Endothelial cell of umbilical vein (primary cell): ENCODE data around the gene GNG8. TPM values are rescaled to one million over a fixed set of nuclear protein-coding genes. Genes with fewer than 3 reads are reported as not detected.

ENCODE experiments used
- BruUV-seq: library from RNA; stranded (reverse); fragments of 400-500 nt; replicated peaks from 2 replicates; lab custom pipeline; 2021; lab: Mats Ljungman, UMichigan
- CTCF ChIA-PET: fragments of 300-600, 350-600 bp; sonication (Branson Sonifier 250); formaldehyde crosslinking; loops from one replicate; lab custom pipeline; 2021; ENCODE audit warnings: antibody characterized with exemption, inconsistent platforms; lab: Charles Lee
- POLR2A ChIA-PET: fragments of 300-600, 350-600 bp; sonication (Branson Sonifier 250); formaldehyde crosslinking; loops from one replicate; lab custom pipeline; 2021; ENCODE audit warnings: antibody characterized with exemption, inconsistent platforms; lab: Charles Lee
- DNase-seq: peaks from one replicate; pipeline ENCODE4 v3.0.0-alpha.2; 2011; ENCODE audit warnings: low read depth, low spot score
- FAIRE-seq: peaks from 2 replicates; lab custom pipeline; 2011; peaks lifted over from hg19 to GRCh38; lab: Jason Lieb, UNC
- H2AFZ ChIP-seq: 2 replicates; pipeline ENCODE4 v1.6.0; 2012; ENCODE audit warnings: low read depth, low read length, control low read depth, inconsistent platforms
- H3K27ac ChIP-seq: 2 replicates; pipeline ENCODE4 v1.5.1; 2011; ENCODE audit warnings: low read depth, mild to moderate bottlenecking, control low read depth, low read length, moderate library complexity; ENCODE audit not compliant: insufficient read depth
- H3K27me3 ChIP-seq, 2 experiments: 2 replicates each; pipeline versions ENCODE4 v1.6.0 to v1.6.1; 2011; ENCODE audit warnings: low read length in 2 of 2, mixed read lengths in 1 of 2; ENCODE audit not compliant: control insufficient read depth in 2 of 2, insufficient read depth in 2 of 2
- H3K36me3 ChIP-seq, 2 experiments: 2 replicates in 1 of 2; 3 replicates in 1 of 2; pipeline ENCODE4 v1.5.1; 2011; ENCODE audit warnings: low read length in 2 of 2, mild to moderate bottlenecking in 1 of 2, moderate library complexity in 1 of 2; ENCODE audit not compliant: control insufficient read depth in 2 of 2, insufficient read depth in 2 of 2; ENCODE audit errors: extremely low read depth in 1 of 2
- H3K4me1 ChIP-seq: 3 replicates; pipeline ENCODE4 v1.5.1; 2011; ENCODE audit warnings: mild to moderate bottlenecking, low read length; ENCODE audit not compliant: control insufficient read depth, insufficient read depth; ENCODE audit errors: extremely low read depth
- H3K4me2 ChIP-seq: 2 replicates; pipeline ENCODE4 v1.6.1; 2011; ENCODE audit warnings: low read length, control low read depth, mixed read lengths; ENCODE audit not compliant: insufficient read depth
- H3K4me3 ChIP-seq, 3 experiments: fragments of 200-600 bp in 1 of 3; sonication (generic), shearing (Covaris generic) in 1 of 3; replicated peaks in 1 of 3; 2 replicates each; pipeline ENCODE4 v1.5.1; 2011 to 2016; ENCODE audit warnings: control low read depth in 3 of 3, low read length in 3 of 3, mild to moderate bottlenecking in 2 of 3, inconsistent platforms in 1 of 3, low read depth in 1 of 3, moderate library complexity in 1 of 3; ENCODE audit not compliant: insufficient read depth in 1 of 3
- H3K79me2 ChIP-seq: 2 replicates; pipeline ENCODE4 v1.6.0; 2012; ENCODE audit warnings: low read length, inconsistent platforms; ENCODE audit not compliant: control insufficient read depth, insufficient read depth
- H3K9ac ChIP-seq: replicated peaks from 2 replicates; pipeline ENCODE3; 2011; ENCODE audit warnings: low read length, control low read depth; ENCODE audit not compliant: insufficient read depth; ENCODE audit errors: extremely low read depth
- H3K9me1 ChIP-seq: replicated peaks from 3 replicates; pipeline ENCODE4 v1.6.0; 2011; ENCODE audit warnings: mild to moderate bottlenecking, low read length; ENCODE audit not compliant: control insufficient read depth, insufficient read depth; ENCODE audit errors: extremely low read depth
- H3K9me3 ChIP-seq: replicated peaks from 2 replicates; pipeline ENCODE4 v1.5.1; 2012; ENCODE audit warnings: low read length, inconsistent platforms; ENCODE audit not compliant: control insufficient read depth, insufficient read depth
- H4K20me1 ChIP-seq: replicated peaks from 2 replicates; pipeline ENCODE3; 2011; ENCODE audit warnings: mild to moderate bottlenecking, low read length; ENCODE audit not compliant: control insufficient read depth, insufficient read depth; ENCODE audit errors: extremely low read depth
- EZH2 ChIP-seq: IDR thresholded peaks from 2 replicates; pipeline ENCODE4 v1.6.1; 2012; ENCODE audit warnings: borderline replicate concordance, low read depth, mild to moderate bottlenecking, moderate library complexity, low read length, inconsistent platforms; ENCODE audit not compliant: severe bottlenecking
- FOS ChIP-seq: IDR thresholded peaks from 2 replicates; pipeline ENCODE4 v1.6.1; 2011; ENCODE audit warnings: mild to moderate bottlenecking, low read length, moderate library complexity, borderline replicate concordance; ENCODE audit not compliant: insufficient read depth
- GATA2 ChIP-seq: IDR thresholded peaks from 2 replicates; pipeline ENCODE4 v1.7.0; 2011; ENCODE audit warnings: low read depth, mild to moderate bottlenecking, moderate library complexity, mixed read lengths, low read length; ENCODE audit not compliant: insufficient read length, insufficient read depth
- JUN ChIP-seq: IDR thresholded peaks from 2 replicates; pipeline ENCODE4 v1.6.1; 2011; ENCODE audit warnings: borderline replicate concordance, low read depth; ENCODE audit not compliant: insufficient read length, insufficient read depth
- MYC ChIP-seq: IDR thresholded peaks from one replicate; pipeline ENCODE4 v1.6.1; 2011; ENCODE audit warnings: mild to moderate bottlenecking, low read depth, low read length
- POLR2A ChIP-seq: IDR thresholded peaks from 2 replicates; pipeline ENCODE4 v1.6.1; 2012; ENCODE audit warnings: low read depth, mild to moderate bottlenecking, control low read depth, low read length
- POLR2AphosphoS5 ChIP-seq: IDR thresholded peaks from 2 replicates; pipeline ENCODE4 v1.6.1; 2012; ENCODE audit warnings: low read depth, mild to moderate bottlenecking, control low read depth, low read length, moderate library complexity; ENCODE audit not compliant: insufficient read depth
- dilution Hi-C: fragments of 300-500 bp; cut with MboI; formaldehyde crosslinking; loops from one replicate; pipeline ENCODE4 v1.15.0; 2019; ENCODE audit warnings: low sequenced_read_pairs; ENCODE audit not compliant: extremely low pct_ligation_motif_present
- intact Hi-C: fragments of 100-400 bp; cut with micrococcal nuclease; formaldehyde crosslinking; loops from one replicate; pipeline ENCODE4 v1.10.0; 2022
- polyA plus RNA-seq, 4 experiments: library from polyadenylated mRNA; depleted of rRNA in 3 of 4; stranded (reverse) in 3 of 4; unstranded in 1 of 4; fragments of >200 nt; gene quantifications; 2 replicates each; pipeline versions ENCODE4 v1.2.1 to v1.2.3, GENCODE V29; 2011 to 2012; ENCODE audit warnings: missing spikeins in 1 of 4
- total RNA-seq: library from RNA; stranded (reverse); gene quantifications from 2 replicates; pipeline ENCODE4 v1.2.3, GENCODE V29; 2021
- TF ChIP-seq, protein P1 (sequence below): IDR thresholded peaks from 2 replicates; pipeline ENCODE4 v1.6.1; 2011; ENCODE audit not compliant: insufficient read depth, insufficient read length
- TF ChIP-seq, protein P2 (sequence below), 2 donors: IDR thresholded peaks; 1 replicate in 1 of 2; 2 replicates in 1 of 2; pipeline ENCODE4 v1.5.1; 2011; ENCODE audit warnings: low read length in 2 of 2, mild to moderate bottlenecking in 2 of 2, moderate library complexity in 2 of 2, control low read depth in 1 of 2, inconsistent platforms in 1 of 2, low read depth in 1 of 2; ENCODE audit not compliant: insufficient read depth in 1 of 2; ENCODE audit errors: extremely low read depth in 1 of 2

GNG8 gene
- total and polyA plus RNA-seq, 2 donors (not counting 3 experiments of a cell fraction or from before 2014, with no cell fraction given), result not detected

DNA sequence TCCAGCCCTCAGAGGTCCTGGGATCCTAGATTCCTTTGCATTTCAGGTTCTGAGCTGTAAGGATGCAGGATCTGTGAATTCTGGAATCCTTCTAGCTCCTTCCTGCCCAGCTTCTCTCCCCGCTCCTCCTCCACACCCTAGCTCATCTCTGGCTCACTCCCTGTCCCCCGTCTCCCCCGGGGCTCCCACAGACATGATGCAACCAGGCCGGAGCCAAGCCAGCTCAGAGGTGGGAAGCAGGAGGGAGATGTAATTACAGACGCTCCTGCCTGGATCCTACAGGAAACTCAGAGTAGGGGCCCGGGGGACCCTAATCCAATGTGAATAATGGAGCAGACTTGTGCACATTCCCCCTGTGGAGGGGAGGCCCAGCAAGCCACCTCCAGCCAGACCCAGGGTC is 4.5 kb downstream of the GNG8 start:
- H3K9ac ChIP-seq, result no peak overlapping the region
- H3K9me1 ChIP-seq, result no peaks in the 10 kb centered on the region
- no peak overlapping the region for H3K4me3 ChIP-seq
- no peaks in the 10 kb centered on the region for H4K20me1 ChIP-seq
- ChIA-PET CTCF (interaction anchor here (1.5 to 5.1 kb wide), 4 partner anchors 14 to 30 kb away, joined by 4 to 39 read pairs (median 25); partner anchors contain the start of gene DACT3), POLR2A (no interaction called here)
- H3K27me3 ChIP-seq, result peaks cover 0 to 9% of the 10 kb centered on the region in 2 experiments
- no peak for DNase-seq
- H3K79me2 ChIP-seq, result no peaks in the 10 kb centered on the region
- intact Hi-C loops (no loop called here), dilution Hi-C loops (no loop called here)
- no TSS peak for BruUV-seq
- H3K4me2 ChIP-seq, result no peak overlapping the region
- H3K4me1 ChIP-seq, result peaks cover 2% of the 10 kb centered on the region
- no peak for FAIRE-seq
- no peak overlapping the region for H3K27ac ChIP-seq
- H3K9me3 ChIP-seq, result no peaks in the 10 kb centered on the region
- TF ChIP-seq POLR2AphosphoS5 (no peak), POLR2A (no peak), EZH2 (no peak), FOS (no peak), JUN (no peak), MYC (no peak), GATA2 (no peak)
- TF ChIP-seq, protein P1, sequence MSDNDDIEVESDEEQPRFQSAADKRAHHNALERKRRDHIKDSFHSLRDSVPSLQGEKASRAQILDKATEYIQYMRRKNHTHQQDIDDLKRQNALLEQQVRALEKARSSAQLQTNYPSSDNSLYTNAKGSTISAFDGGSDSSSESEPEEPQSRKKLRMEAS, result no peak
- TF ChIP-seq, protein P2, sequence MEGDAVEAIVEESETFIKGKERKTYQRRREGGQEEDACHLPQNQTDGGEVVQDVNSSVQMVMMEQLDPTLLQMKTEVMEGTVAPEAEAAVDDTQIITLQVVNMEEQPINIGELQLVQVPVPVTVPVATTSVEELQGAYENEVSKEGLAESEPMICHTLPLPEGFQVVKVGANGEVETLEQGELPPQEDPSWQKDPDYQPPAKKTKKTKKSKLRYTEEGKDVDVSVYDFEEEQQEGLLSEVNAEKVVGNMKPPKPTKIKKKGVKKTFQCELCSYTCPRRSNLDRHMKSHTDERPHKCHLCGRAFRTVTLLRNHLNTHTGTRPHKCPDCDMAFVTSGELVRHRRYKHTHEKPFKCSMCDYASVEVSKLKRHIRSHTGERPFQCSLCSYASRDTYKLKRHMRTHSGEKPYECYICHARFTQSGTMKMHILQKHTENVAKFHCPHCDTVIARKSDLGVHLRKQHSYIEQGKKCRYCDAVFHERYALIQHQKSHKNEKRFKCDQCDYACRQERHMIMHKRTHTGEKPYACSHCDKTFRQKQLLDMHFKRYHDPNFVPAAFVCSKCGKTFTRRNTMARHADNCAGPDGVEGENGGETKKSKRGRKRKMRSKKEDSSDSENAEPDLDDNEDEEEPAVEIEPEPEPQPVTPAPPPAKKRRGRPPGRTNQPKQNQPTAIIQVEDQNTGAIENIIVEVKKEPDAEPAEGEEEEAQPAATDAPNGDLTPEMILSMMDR (IDR thresholded peaks at IDR 0.05; ENCODE audit: extremely low read depth in 1 of 2, insufficient read depth in 1 of 2, low read depth in 1 of 2, low read length in 2 of 2), result no peak
- no peaks in the 10 kb centered on the region for H3K36me3 ChIP-seq
- H2AFZ ChIP-seq, result no peak overlapping the region
